ENCODE results near the gene SORBS1.
"Not testable (repeated sequence)": the region's sequence is repeated elsewhere in the genome, so short reads cannot be mapped to it uniquely, and the experiment has no call there.

The SORBS1 gene

GRCh38 chr10:95469676-95470075 is 91.5 kb downstream of the SORBS1 start:
- TF ChIP-seq, protein P1, sequence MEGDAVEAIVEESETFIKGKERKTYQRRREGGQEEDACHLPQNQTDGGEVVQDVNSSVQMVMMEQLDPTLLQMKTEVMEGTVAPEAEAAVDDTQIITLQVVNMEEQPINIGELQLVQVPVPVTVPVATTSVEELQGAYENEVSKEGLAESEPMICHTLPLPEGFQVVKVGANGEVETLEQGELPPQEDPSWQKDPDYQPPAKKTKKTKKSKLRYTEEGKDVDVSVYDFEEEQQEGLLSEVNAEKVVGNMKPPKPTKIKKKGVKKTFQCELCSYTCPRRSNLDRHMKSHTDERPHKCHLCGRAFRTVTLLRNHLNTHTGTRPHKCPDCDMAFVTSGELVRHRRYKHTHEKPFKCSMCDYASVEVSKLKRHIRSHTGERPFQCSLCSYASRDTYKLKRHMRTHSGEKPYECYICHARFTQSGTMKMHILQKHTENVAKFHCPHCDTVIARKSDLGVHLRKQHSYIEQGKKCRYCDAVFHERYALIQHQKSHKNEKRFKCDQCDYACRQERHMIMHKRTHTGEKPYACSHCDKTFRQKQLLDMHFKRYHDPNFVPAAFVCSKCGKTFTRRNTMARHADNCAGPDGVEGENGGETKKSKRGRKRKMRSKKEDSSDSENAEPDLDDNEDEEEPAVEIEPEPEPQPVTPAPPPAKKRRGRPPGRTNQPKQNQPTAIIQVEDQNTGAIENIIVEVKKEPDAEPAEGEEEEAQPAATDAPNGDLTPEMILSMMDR (IDR thresholded peaks at IDR 0.05; ENCODE audit: poor library complexity, severe bottlenecking): no peak
- no peak for ATAC-seq (ENCODE audit: low read depth)

GRCh38 chr10:95469251-95469650 is 91.9 kb downstream of the SORBS1 start:
- H3K27me3 ChIP-seq (ENCODE audit: insufficient read depth, poor library complexity, severe bottlenecking): no peaks in the 10 kb centered on the region
- no peaks in the 10 kb centered on the region for H3K36me3 ChIP-seq (ENCODE audit: low read depth)
- DNase-seq (ENCODE audit: low spot score): no peak
- ATAC-seq (ENCODE audit: low read depth): no peak
- no peaks in the 10 kb centered on the region for H3K4me1 ChIP-seq (ENCODE audit: insufficient read depth, poor library complexity, severe bottlenecking)
- no peak overlapping the region for H3K27ac ChIP-seq (ENCODE audit: poor library complexity, severe bottlenecking)
- H3K4me3 ChIP-seq (ENCODE audit: severe bottlenecking): no peak overlapping the region
- H3K9me3 ChIP-seq (ENCODE audit: severe bottlenecking): no peaks in the 10 kb centered on the region
- TF ChIP-seq, protein P1 (IDR thresholded peaks at IDR 0.05; ENCODE audit: poor library complexity, severe bottlenecking): no peak

More at GRCh38 chr10:95469676-95470075, 91.5 kb downstream of the SORBS1 start:
- H3K4me1 ChIP-seq (ENCODE audit: insufficient read depth, poor library complexity, severe bottlenecking): no peaks in the 10 kb centered on the region
- no peak for DNase-seq (ENCODE audit: low spot score)
- H3K27me3 ChIP-seq (ENCODE audit: insufficient read depth, poor library complexity, severe bottlenecking): no peaks in the 10 kb centered on the region
- no peaks in the 10 kb centered on the region for H3K9me3 ChIP-seq (ENCODE audit: severe bottlenecking)
- H3K27ac ChIP-seq (ENCODE audit: poor library complexity, severe bottlenecking): no peak overlapping the region
- no peak overlapping the region for H3K4me3 ChIP-seq (ENCODE audit: severe bottlenecking)
- H3K36me3 ChIP-seq (ENCODE audit: low read depth): no peaks in the 10 kb centered on the region

GRCh38 chr10:95467642-95468041 is 93.5 kb downstream of the SORBS1 start:
- H3K4me1 ChIP-seq (ENCODE audit: insufficient read depth, poor library complexity, severe bottlenecking); DNase-seq (ENCODE audit: low spot score); H3K27me3 ChIP-seq (ENCODE audit: insufficient read depth, poor library complexity, severe bottlenecking); ATAC-seq (ENCODE audit: low read depth); H3K9me3 ChIP-seq (ENCODE audit: severe bottlenecking); H3K27ac ChIP-seq (ENCODE audit: poor library complexity, severe bottlenecking); H3K4me3 ChIP-seq (ENCODE audit: severe bottlenecking); H3K36me3 ChIP-seq (ENCODE audit: low read depth): not testable (repeated sequence)

GRCh38 chr10:95467162-95467599 is 94.0 kb downstream of the SORBS1 start:
- H3K27me3 ChIP-seq (ENCODE audit: insufficient read depth, poor library complexity, severe bottlenecking): no peaks in the 10 kb centered on the region
- TF ChIP-seq, protein P1 (IDR thresholded peaks at IDR 0.05; ENCODE audit: poor library complexity, severe bottlenecking): no peak
- DNase-seq (ENCODE audit: low spot score) (no peak), ATAC-seq (ENCODE audit: low read depth) (peak; percentile 68; the same call in 2 of the 3 replicates)
- H3K4me3 ChIP-seq (ENCODE audit: severe bottlenecking): no peak overlapping the region
- H3K9me3 ChIP-seq (ENCODE audit: severe bottlenecking): no peaks in the 10 kb centered on the region
- no peak overlapping the region for H3K27ac ChIP-seq (ENCODE audit: poor library complexity, severe bottlenecking)
- H3K36me3 ChIP-seq (ENCODE audit: low read depth): no peaks in the 10 kb centered on the region
- H3K4me1 ChIP-seq (ENCODE audit: insufficient read depth, poor library complexity, severe bottlenecking): no peaks in the 10 kb centered on the region

DNA sequence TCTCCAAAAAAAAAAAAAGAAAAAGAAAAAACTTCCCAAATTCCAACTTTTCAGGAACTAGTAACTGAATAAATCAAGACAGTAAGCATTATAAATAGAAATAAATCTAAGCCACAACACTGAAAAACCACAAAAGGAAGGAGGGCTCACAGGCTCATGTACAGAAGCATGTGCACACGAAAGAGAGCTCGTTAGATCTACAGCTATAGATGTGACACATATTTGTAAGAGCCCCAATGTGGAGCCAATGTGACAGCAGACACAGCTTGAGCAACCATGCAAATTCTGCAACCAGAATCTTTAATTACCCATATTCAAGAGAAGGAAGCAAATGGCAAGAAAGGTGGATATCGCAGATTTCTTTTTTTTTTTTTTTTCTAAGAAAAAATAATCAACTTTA is 94.7 kb downstream of the SORBS1 start:
- Histone ChIP-seq H3K9me3 (ENCODE audit: severe bottlenecking) (no peaks in the 10 kb centered on the region), H3K36me3 (ENCODE audit: low read depth) (no peaks in the 10 kb centered on the region), H3K4me1 (ENCODE audit: insufficient read depth, poor library complexity, severe bottlenecking) (no peaks in the 10 kb centered on the region), H3K27me3 (ENCODE audit: insufficient read depth, poor library complexity, severe bottlenecking) (no peaks in the 10 kb centered on the region), H3K4me3 (ENCODE audit: severe bottlenecking) (no peak overlapping the region), H3K27ac (ENCODE audit: poor library complexity, severe bottlenecking) (no peak overlapping the region)
- TF ChIP-seq, protein P1 (IDR thresholded peaks at IDR 0.05; ENCODE audit: poor library complexity, severe bottlenecking): no peak
- ATAC-seq (ENCODE audit: low read depth) (no peak), DNase-seq (ENCODE audit: low spot score) (no peak)

Measured in RWPE2 (cell line).